HUES64 (cell line): ENCODE measurements around the gene ARHGEF18.

Experiments used
- H3K27ac ChIP-seq: 2 replicates; pipeline ENCODE4 v1.7.0; 2013; ENCODE audit warnings: low read depth, low read length, inconsistent platforms
- H3K27me3 ChIP-seq: 2 replicates; pipeline ENCODE4 v1.6.1; 2013; ENCODE audit warnings: mild to moderate bottlenecking, low read length; ENCODE audit not compliant: insufficient read depth
- H3K36me3 ChIP-seq: 2 replicates; pipeline ENCODE4 v1.6.1; 2013; ENCODE audit warnings: mild to moderate bottlenecking, low read length; ENCODE audit not compliant: insufficient read depth
- H3K4me1 ChIP-seq: 2 replicates; pipeline ENCODE4 v1.6.1; 2013; ENCODE audit warnings: mild to moderate bottlenecking, low read length, moderate library complexity; ENCODE audit not compliant: insufficient read depth
- H3K4me3 ChIP-seq: 2 replicates; pipeline ENCODE4 v1.5.1; 2013; ENCODE audit warnings: mild to moderate bottlenecking, low read length, moderate library complexity
- H3K9ac ChIP-seq: 2 replicates; pipeline ENCODE4 v1.6.1; 2013; ENCODE audit warnings: mild to moderate bottlenecking, low read depth, low read length
- H3K9me3 ChIP-seq: 2 replicates; pipeline ENCODE4 v1.6.1; 2013; ENCODE audit warnings: low read depth, low read length; ENCODE audit not compliant: insufficient read depth
- WGBS: fragments of 150-250, 120-280 bp; methylation state at CpG from one replicate; pipeline ENCODE4 v1.1.7; 2013; ENCODE audit warnings: missing lambda C conversion rate; 5-methylcytosine and 5-hydroxymethylcytosine counted together

ARHGEF18 gene

DNA sequence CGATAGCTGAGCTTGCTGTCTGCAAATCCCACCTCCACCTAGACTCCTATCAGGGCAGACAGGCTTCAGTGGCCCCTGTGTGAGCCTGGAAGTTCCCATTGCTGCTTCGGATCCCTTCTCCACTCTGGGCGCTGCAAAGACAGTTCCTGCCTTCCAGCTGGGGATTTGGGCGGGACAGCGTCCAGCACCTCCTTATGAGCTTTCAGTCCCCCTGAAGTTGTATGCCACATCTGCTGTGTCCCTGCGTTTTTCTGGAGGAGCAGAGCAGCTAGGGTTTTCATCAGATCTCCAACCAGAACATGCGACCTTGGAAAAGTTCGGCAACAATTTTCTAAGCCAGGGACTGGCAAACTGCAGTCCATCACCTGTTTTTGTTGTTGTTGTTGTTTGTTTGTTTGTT, 38.0 kb downstream of the ARHGEF18 start:
- Histone ChIP-seq H3K4me1 (peaks cover 4% of the 10 kb centered on the region), H3K9me3 (no peaks in the 10 kb centered on the region), H3K27me3 (no peaks in the 10 kb centered on the region), H3K27ac (no peak overlapping the region), H3K9ac (no peak overlapping the region), H3K36me3 (no peaks in the 10 kb centered on the region), H3K4me3 (no peak overlapping the region)
- WGBS = 87% methylated on average over 8 of the region's 8 CpGs

DNA sequence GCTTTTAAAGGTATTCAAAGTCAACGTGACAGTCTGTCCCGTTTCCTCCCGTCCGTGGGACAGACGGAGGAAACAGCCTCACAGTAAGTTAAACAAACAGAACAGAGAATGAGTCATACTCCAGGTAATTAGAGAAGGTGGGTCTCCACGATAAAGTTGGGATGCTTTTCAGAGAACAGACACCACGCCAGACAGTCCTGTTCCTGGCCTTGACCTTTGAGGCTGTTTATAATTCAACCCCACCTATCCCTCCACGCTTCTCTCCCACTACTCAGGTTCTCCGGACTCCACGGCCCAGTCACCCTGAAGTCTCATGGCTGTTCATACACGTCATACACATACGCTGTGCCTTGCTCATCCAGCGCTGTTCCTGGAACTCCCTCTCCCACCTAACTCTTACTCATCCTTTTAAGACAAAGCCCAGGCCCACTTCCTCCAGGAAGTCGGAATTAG, 42.5 kb downstream of the ARHGEF18 start:
- Histone ChIP-seq H3K9ac (no peak overlapping the region), H3K27ac (no peak overlapping the region), H3K4me3 (no peak overlapping the region)

DNA sequence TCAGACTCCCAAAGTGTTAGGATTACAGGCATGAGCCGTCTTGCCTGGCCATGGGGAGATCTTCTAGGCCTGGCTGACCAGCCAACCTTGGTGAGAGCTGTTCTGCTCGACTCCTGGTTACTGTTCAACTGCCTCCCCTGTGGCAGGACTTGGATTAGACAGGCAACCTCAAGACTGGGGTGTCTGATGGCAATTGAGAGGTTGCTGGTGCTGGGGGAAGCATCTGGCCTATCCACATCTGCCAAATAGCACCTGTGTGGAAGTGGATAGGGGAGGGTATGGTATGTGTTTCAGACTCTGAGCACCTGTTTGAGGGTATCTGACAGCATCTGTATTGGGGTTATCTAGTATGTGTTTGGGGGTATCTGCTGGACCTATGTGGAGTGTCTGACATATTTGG, 44.7 kb downstream of the ARHGEF18 start:
- H3K9ac ChIP-seq = no peak overlapping the region
- H3K27me3 ChIP-seq = no peaks in the 10 kb centered on the region
- H3K36me3 ChIP-seq = no peaks in the 10 kb centered on the region
- H3K4me3 ChIP-seq = no peak overlapping the region
- no peak overlapping the region for H3K27ac ChIP-seq
- 93% methylated on average over 2 of the region's 2 CpGs for WGBS
- no peaks in the 10 kb centered on the region for H3K9me3 ChIP-seq
- peaks cover 10% of the 10 kb centered on the region; the same call in 1 of the 2 replicates for H3K4me1 ChIP-seq

More for the DNA sequence above, 42.5 kb downstream of the ARHGEF18 start:
- 73% methylated on average over 14 of the region's 14 CpGs for WGBS
- H3K36me3 ChIP-seq = no peaks in the 10 kb centered on the region
- peaks cover 10% of the 10 kb centered on the region for H3K4me1 ChIP-seq
- H3K9me3 ChIP-seq = no peaks in the 10 kb centered on the region
- no peaks in the 10 kb centered on the region for H3K27me3 ChIP-seq

DNA sequence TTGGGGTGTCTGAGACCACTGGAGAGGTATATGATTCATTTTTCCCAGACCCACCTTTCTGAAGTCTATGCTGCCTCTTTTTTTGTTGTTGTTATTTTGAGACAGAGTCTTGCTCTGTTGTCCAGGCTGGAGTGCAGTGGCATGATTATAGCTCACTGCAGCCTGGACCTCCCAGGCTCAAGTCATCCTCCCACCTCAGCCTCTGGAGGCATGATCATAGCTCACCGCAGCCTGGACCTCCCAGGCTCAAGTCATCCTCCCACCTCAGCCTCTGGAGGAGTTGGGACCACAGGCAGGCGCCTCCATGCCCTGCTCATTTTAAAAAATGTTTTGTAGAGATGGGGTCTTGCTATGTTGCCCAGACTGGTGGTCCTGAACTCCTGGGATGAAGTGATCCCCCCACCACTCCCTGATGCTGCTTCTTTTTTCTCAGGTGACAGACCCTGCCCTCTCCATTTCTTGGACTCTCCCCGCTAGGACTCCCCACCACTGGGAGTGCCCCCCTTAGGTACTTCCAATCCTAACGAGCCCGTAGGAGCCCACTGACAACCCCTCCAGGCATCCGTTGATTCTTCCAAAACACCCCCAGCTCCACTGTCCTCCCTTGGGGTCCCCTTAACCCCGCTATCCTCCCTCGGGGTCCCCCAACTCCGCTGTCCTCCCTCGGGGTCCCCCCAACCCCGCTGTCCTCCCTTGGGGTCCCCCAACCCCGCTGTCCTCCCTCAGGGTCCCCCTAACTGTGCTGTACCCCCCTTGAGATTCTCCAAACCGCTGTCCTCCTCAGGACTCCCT, 45.4 kb downstream of the ARHGEF18 start:
- Histone ChIP-seq H3K27ac (no peak overlapping the region), H3K9me3 (no peaks in the 10 kb centered on the region), H3K4me1 (peaks cover 16% of the 10 kb centered on the region; the same call in 1 of the 2 replicates), H3K4me3 (peak overlapping the region; percentile 98), H3K9ac (no peak overlapping the region; the same call in 1 of the 2 replicates), H3K36me3 (no peaks in the 10 kb centered on the region), H3K27me3 (no peaks in the 10 kb centered on the region)
- 33% methylated on average over 13 of the region's 13 CpGs for WGBS

DNA sequence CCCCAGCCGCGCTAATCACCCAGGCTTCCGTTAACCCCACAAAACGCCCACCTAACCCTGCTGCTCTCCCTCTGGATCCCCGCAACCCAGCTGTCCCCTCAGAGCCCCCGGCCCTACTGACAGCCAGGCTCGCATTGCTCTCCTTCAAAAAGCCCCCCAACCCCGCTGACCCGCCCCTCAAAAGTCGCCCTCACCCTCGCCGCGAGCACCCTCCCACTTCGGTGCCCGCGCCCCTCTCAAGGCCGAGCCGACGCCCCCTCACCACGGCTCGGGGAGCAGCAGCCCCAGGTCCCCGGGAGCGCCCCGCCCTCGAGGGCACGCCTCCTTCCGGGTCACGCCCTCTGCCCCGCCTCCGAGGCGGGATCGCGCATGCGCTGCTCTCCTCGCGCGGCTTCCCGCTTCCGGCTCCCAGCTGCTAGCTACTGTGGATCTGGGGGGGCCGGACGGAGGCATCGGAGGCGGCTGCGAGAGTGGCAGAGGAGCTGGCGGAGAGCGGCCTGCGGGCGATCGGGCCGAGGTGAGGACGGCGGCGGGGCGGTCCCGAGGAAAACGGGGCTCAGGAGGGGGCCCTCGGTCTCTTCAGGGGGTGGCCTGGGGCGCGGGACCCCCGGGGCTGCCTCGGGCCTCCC, 46.1 kb downstream of the ARHGEF18 start:
- WGBS = under 1% methylated on average over 61 of the region's 61 CpGs
- H3K27ac ChIP-seq = peak overlapping the region; percentile 41; the same call in 1 of the 2 replicates
- H3K9me3 ChIP-seq = no peaks in the 10 kb centered on the region
- H3K4me3 ChIP-seq = peak overlapping the region; percentile 98
- H3K4me1 ChIP-seq = peaks cover 18% of the 10 kb centered on the region; the same call in 1 of the 2 replicates
- H3K9ac ChIP-seq = peak overlapping the region; percentile 83
- no peaks in the 10 kb centered on the region for H3K36me3 ChIP-seq
- H3K27me3 ChIP-seq = no peaks in the 10 kb centered on the region

DNA sequence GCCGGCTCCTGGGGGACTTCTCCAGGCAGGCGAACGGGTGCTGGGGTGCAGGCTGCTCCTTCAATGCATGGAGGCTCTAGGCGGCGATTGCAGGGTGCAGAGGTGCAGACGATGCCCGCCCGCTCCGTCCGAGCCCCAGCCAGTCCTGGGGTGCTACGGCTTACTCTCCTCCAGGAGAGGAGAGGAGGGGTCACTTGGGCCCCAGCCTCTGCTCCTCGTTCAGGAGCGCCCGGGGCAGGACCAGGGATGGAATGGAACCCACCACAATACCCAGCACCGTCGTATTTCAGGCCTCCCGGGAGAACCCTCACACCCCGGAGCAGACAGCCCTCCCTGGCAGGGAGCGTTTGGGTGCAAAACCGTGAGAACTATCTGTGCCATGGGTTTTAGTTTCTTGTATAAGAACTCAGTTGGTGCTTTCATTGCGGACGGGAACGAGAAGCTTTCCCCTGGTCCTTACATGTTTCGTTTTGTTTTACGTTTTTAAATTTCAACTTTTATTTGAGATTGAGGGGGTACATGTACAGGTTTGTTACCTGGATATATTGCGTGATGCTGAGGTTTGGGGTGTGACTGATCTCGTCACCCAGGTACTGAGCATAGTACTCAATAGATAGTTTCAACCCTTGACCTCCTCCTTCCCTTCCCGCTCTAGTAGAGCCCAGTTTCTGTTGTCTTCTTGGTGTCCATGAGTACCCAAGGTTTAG, 46.8 kb downstream of the ARHGEF18 start:
- Histone ChIP-seq H3K27me3 (no peaks in the 10 kb centered on the region), H3K9me3 (no peaks in the 10 kb centered on the region), H3K4me1 (peaks cover 18% of the 10 kb centered on the region; the same call in 1 of the 2 replicates), H3K9ac (peak overlapping the region; percentile 83), H3K4me3 (peak overlapping the region; percentile 98), H3K27ac (peak overlapping the region; percentile 41; the same call in 1 of the 2 replicates), H3K36me3 (no peaks in the 10 kb centered on the region)
- WGBS = 7% methylated on average over 28 of the region's 28 CpGs

DNA sequence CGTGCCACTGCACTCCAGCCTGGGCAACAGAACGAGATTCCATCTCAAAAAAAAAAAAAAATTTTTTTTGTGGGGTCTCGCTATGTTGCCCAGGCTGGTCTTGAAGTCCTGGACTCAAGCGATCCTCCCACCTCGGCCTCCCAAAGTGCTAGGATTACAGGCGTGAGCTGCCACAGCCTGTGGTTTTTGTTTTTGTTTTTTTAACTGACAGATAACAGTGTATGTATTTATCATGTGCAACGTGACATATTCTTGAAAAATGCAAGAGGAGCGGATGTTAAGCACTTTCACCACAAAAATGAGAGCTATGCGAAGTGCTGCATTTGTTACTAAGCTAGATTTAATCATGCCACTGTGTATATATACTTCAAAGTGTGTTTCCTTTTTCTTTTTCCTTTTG, 49.0 kb downstream of the ARHGEF18 start:
- H3K27me3 ChIP-seq = no peaks in the 10 kb centered on the region
- H3K4me1 ChIP-seq = peaks cover 14% of the 10 kb centered on the region; the same call in 1 of the 2 replicates
- WGBS = 95% methylated on average over 9 of the region's 9 CpGs
- peaks cover 2% of the 10 kb centered on the region; the same call in 1 of the 2 replicates for H3K36me3 ChIP-seq
- H3K9ac ChIP-seq = no peak overlapping the region
- no peak overlapping the region for H3K4me3 ChIP-seq
- no peak overlapping the region for H3K27ac ChIP-seq
- H3K9me3 ChIP-seq = no peaks in the 10 kb centered on the region
